GM12874 (cell line): ENCODE measurements around the gene MFNG.
A peak's percentile ranks its signal among the peaks of the same experiment; 100 is the strongest.

ENCODE experiments used
- TF ChIP-seq, protein P1 (sequence below): IDR thresholded peaks from 2 replicates; pipeline ENCODE4 v1.5.1; 2011; ENCODE audit warnings: low read depth, mild to moderate bottlenecking, control low read depth, low read length, moderate library complexity; ENCODE audit not compliant: insufficient read depth

MFNG gene

DNA sequence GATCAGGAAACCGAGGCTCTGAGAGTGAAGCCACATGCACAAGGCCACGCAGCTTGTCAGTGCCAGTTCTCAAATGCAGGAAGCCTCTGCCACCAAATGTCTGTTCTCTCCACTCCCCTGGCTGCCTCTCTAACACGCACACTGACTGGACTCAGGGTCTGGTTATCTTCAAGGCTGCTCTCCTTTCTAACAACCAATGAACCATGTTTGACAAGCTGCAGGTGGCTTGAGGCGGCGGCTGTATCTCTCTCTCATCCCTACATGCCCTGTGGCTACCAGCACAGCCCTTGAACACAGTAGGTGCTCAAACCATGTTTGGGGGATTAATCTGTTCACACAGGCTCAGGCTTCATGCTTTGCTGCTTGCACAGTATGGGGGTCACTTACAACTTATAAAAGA lies 23.7 kb downstream of the MFNG start:
- TF ChIP-seq, protein P1, sequence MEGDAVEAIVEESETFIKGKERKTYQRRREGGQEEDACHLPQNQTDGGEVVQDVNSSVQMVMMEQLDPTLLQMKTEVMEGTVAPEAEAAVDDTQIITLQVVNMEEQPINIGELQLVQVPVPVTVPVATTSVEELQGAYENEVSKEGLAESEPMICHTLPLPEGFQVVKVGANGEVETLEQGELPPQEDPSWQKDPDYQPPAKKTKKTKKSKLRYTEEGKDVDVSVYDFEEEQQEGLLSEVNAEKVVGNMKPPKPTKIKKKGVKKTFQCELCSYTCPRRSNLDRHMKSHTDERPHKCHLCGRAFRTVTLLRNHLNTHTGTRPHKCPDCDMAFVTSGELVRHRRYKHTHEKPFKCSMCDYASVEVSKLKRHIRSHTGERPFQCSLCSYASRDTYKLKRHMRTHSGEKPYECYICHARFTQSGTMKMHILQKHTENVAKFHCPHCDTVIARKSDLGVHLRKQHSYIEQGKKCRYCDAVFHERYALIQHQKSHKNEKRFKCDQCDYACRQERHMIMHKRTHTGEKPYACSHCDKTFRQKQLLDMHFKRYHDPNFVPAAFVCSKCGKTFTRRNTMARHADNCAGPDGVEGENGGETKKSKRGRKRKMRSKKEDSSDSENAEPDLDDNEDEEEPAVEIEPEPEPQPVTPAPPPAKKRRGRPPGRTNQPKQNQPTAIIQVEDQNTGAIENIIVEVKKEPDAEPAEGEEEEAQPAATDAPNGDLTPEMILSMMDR, result no peak

DNA sequence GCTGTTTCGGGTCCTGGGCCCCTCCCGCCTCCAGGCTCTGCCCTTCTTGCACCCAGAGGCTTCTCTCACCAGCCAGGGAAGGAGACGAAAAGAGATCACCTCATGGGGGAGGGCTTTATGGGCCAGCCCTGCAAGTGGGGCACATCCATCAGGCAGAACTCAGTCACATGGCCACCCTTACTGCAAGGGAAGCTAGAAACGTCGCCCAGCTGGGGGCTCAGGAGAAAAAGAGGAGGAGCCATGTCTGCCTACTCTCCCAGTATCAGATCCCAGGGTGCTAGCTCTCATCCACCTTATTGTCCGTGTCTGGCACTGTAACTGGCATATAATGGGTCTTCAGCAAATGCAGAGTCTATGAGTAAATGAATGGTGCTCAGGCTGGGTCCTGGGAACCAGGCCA lies 24.2 kb downstream of the MFNG start:
- TF ChIP-seq, protein P1, result no peak

DNA sequence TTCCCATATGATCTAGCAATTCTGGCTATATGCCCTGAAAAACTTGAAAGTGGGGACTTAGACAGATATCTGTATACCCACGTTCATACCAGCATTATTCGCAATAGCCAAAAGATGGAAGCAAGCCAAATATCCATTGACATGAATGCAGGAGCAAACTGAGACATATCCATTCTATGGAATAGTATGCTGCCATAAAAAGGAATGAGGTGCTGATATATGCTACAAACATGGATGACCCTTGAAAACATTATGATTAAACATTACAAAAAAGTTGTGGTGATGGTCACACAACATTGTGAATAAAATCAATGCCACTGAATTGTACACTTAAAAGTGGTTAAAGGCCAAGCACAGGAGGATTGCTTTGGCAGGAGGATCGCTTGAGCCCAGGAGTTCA lies 25.5 kb downstream of the MFNG start:
- TF ChIP-seq, protein P1, result no peak

DNA sequence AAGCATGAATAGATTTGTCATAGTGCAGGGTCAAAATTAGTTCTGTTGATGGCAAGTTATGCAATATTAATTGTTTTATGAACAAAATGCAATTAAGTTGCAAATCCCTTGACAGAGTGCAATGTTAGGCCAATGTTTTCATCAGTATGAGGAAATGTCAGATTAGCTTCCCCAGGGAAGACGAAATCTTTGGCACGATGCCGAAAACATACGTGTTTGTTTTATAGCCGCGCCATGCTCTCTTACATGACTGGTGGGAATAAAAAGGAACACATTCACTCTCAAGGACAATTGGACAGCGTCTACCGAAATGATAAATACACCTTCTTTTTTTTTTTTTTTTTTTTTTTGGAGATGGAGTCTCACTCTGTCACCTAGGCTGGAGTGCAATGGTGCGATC lies 27.0 kb downstream of the MFNG start:
- TF ChIP-seq, protein P1, result no peak

DNA sequence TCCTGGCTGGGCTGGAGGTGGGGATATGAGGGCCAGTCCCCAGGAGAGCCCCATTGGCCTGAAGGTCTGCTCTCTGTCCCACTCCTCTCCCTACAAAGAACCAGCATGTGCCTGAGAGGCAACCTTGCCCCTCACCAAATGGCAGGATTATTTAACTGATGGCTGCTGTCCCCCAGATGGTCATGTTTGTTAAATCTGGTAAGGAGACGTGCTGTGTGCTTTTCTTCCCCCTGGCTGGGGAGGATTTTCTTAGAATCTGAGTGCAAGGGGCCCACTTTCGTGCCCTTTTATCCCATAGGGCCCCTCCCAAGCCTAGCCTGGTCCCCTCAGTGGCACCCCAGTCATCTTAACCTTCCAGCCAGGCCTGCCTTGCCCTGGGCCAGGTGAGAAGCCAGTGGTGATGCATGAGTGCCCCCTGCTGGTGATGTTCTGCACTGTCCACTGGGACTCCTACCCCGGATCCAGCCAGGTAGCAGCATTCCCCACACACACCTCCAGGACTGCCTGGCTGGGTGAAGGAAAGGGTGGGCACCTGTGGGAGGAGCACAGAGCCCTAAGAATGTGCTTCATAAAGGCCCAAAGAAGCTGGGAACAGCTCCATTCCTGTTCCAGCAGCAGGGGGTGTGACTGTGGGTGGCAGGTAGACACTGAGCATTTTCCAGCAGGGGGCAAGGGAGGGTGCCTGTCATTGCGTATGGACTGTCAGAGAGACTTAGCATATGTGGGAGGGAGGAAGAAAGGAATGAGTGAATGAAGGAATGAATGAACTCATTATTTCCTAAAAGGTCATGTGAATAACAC lies 28.9 kb downstream of the MFNG start:
- TF ChIP-seq, protein P1, result peak; percentile 95

DNA sequence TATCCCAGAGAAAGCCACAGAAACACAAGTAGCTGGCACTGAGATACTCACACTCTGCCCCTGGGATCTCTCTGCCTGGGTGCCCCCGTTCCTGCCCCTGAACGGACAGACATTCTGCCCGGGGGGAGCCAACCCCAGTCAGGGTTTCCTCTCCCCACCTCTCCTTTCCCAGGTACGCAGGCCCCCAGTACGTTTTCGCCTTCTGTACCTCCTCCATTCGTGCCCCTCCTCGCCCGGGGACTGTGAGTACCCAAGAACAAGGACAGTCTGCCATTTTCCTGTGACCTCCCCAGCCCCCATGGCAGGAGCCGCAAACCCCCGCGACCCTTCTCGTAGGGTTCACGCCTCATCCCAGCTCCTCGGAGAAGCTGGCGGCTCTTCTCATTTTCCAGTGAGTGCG lies 29.8 kb downstream of the MFNG start:
- TF ChIP-seq, protein P1, result no peak

DNA sequence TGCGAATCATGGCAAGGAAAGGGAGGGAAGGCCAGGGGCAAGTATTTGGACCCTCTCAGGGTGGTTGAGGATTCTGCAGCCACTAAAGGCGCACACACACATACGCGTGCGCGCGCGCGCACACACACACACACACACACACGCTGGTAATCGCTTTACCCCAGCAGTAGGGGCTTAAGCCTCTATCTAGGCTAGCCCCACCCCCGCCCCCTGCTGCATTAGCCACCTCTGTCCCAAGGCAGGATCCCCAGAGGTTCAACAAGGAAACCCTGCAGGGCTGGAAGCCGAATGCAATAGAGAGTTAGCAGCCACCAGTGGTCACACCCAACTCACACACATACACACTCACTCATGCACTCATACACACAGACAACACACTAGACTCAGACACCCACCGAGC lies 30.3 kb downstream of the MFNG start:
- TF ChIP-seq, protein P1, result no peak
